GM23248 (cell line): ENCODE measurements around the gene SC5D.

Experiments
- EZH2 ChIP-seq: fragments of 200-600 bp; sonication (generic); IDR thresholded peaks from 2 replicates; pipeline ENCODE4 v1.6.1; 2018; ENCODE audit warnings: antibody characterized with exemption, mild to moderate bottlenecking; ENCODE audit not compliant: insufficient read depth, poor library complexity, severe bottlenecking
- EZH2phosphoT487 ChIP-seq: fragments of 200-600 bp; sonication (generic); IDR thresholded peaks from 2 replicates; pipeline ENCODE4 v1.6.1; 2018; ENCODE audit warnings: antibody characterized with exemption, moderate library complexity, mild to moderate bottlenecking, low read depth; ENCODE audit not compliant: insufficient read depth

- TF ChIP-seq EZH2: no peak
- no peak for TF ChIP-seq EZH2phosphoT487
These were observed 22.4 kb upstream of the SC5D start for GRCh38 chr11:121270001-121270678.
